Panc1 (cell line): ENCODE data around the gene SLC12A5.

Experiments used
- SIN3A ChIP-seq: IDR thresholded peaks from 2 replicates; pipeline ENCODE4 v1.6.1; 2012; ENCODE audit warnings: low read depth, mild to moderate bottlenecking, low read length, moderate library complexity, borderline replicate concordance; ENCODE audit not compliant: insufficient read depth
- TF ChIP-seq, protein P1 (sequence below): fragments of 450-650 bp; IDR thresholded peaks from 2 replicates; pipeline ENCODE4 v1.5.1; 2017; ENCODE audit warnings: mild to moderate bottlenecking

DNA sequence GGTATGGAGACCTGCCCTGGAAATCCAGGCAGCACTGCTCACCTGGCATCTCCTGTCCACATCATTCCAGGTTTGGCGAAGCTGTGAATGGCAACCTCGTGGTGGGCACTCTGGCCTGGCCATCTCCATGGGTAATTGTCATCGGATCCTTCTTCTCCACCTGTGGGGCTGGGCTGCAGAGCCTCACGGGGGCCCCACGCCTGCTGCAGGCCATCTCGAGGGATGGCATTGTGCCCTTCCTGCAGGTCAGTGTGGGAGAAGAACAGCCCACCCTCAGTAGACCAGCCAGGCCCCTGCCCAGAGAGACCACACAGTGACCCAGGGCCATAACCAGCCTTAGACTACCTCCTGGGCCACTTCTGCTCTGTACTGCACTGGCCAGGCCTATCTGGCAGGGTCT lies 15.9 kb downstream of the SLC12A5 start:
- TF ChIP-seq, protein P1, sequence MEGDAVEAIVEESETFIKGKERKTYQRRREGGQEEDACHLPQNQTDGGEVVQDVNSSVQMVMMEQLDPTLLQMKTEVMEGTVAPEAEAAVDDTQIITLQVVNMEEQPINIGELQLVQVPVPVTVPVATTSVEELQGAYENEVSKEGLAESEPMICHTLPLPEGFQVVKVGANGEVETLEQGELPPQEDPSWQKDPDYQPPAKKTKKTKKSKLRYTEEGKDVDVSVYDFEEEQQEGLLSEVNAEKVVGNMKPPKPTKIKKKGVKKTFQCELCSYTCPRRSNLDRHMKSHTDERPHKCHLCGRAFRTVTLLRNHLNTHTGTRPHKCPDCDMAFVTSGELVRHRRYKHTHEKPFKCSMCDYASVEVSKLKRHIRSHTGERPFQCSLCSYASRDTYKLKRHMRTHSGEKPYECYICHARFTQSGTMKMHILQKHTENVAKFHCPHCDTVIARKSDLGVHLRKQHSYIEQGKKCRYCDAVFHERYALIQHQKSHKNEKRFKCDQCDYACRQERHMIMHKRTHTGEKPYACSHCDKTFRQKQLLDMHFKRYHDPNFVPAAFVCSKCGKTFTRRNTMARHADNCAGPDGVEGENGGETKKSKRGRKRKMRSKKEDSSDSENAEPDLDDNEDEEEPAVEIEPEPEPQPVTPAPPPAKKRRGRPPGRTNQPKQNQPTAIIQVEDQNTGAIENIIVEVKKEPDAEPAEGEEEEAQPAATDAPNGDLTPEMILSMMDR = no peak
- no peak for TF ChIP-seq SIN3A
